Measurements from ENCODE around the gene MACF1. TPM values are rescaled to one million over a fixed set of nuclear protein-coding genes. Genes with fewer than 3 reads are reported as not detected.

The MACF1 gene
- total and polyA plus RNA-seq, 2 of the 13 experiments (the other 11 are each of a cell fraction or from before 2014, with no cell fraction given): 36.7 to 65.4 TPM

- TF ChIP-seq LBX2 (CRISPR knock-in tag; IDR thresholded peaks at IDR 0.05; ENCODE audit: borderline replicate concordance): no peak
- no peak for TF ChIP-seq RFXAP (CRISPR knock-in tag; IDR thresholded peaks at IDR 0.05; ENCODE audit: borderline replicate concordance)
- no peak for TF ChIP-seq ZNF335 (CRISPR knock-in tag; IDR thresholded peaks at IDR 0.05)
- TF ChIP-seq RFX3 (CRISPR knock-in tag; IDR thresholded peaks at IDR 0.05): no peak
- no peak for TF ChIP-seq MTERF4 (CRISPR knock-in tag; IDR thresholded peaks at IDR 0.05)
- TF ChIP-seq TCF7L2 (IDR thresholded peaks at IDR 0.05; ENCODE audit: low read depth, low read length): no peak
- TF ChIP-seq NFYB (CRISPR knock-in tag; IDR thresholded peaks at IDR 0.05): no peak
- TF ChIP-seq PATZ1 (CRISPR knock-in tag; IDR thresholded peaks at IDR 0.05): no peak
- TF ChIP-seq STAG1 (CRISPR knock-in tag; IDR thresholded peaks at IDR 0.05): peak; percentile 62
- no peak for TF ChIP-seq PREB (CRISPR knock-in tag; IDR thresholded peaks at IDR 0.05)
- no peak for TF ChIP-seq GMEB2 (CRISPR knock-in tag; IDR thresholded peaks at IDR 0.05; ENCODE audit: low read depth)
- TF ChIP-seq THYN1 (CRISPR knock-in tag; IDR thresholded peaks at IDR 0.05; ENCODE audit: borderline replicate concordance, low read depth): no peak
- TF ChIP-seq FOXA3 (CRISPR knock-in tag; IDR thresholded peaks at IDR 0.05): no peak
- TF ChIP-seq ZFP1 (CRISPR knock-in tag; IDR thresholded peaks at IDR 0.05): no peak
- TF ChIP-seq ZNF597 (CRISPR knock-in tag; IDR thresholded peaks at IDR 0.05): no peak
- TF ChIP-seq TEAD2 (CRISPR knock-in tag; IDR thresholded peaks at IDR 0.05): no peak
- no peak for TF ChIP-seq TBL1XR1 (IDR thresholded peaks at IDR 0.05; ENCODE audit: borderline replicate concordance, low read length, partially characterized antibody)
- peak; percentile 73; the same call in 2 of the 3 replicates for TF ChIP-seq MXI1 (IDR thresholded peaks at IDR 0.05; ENCODE audit: borderline replicate concordance, low read depth, low read length)
- TF ChIP-seq ELF3 (CRISPR knock-in tag; IDR thresholded peaks at IDR 0.05): 0 out of 2 replicates have a peak, but pooled peaks have one; percentile 45
- no peak for TF ChIP-seq DNMT3B (CRISPR knock-in tag; conservative IDR thresholded peaks at IDR 0.05)
- peak; percentile 52; the same call in 1 of the 2 replicates for TF ChIP-seq SALL2 (CRISPR knock-in tag; IDR thresholded peaks at IDR 0.05)
- TF ChIP-seq KLF11 (CRISPR knock-in tag; IDR thresholded peaks at IDR 0.05): no peak
- no peak for TF ChIP-seq SIX4 (CRISPR knock-in tag; IDR thresholded peaks at IDR 0.05)
- TF ChIP-seq CREB1 (IDR thresholded peaks at IDR 0.05): peak; percentile 79
- TF ChIP-seq CREB1 (CRISPR knock-in tag; IDR thresholded peaks at IDR 0.05): peak; percentile 82
These were observed 20.8 kb upstream of the MACF1 start (continued) for GRCh38 chr1:39183503-39184353.

Measured in HepG2 (cell line).